A673 (cell line): ENCODE data around the gene GOSR2.

ENCODE experiments used
- CTCF ChIP-seq: fragments of 300-800, 200-600 bp; sonication (generic); conservative IDR thresholded peaks from 2 replicates; pipeline ENCODE4 v1.5.1; 2017; ENCODE audit warnings: low read depth, mild to moderate bottlenecking, antibody characterized with exemption, low read length, moderate library complexity, mixed read lengths
- EZH2 ChIP-seq: fragments of 200-600 bp; sonication (generic); IDR thresholded peaks from 2 replicates; pipeline ENCODE4 v1.6.1; 2017; ENCODE audit warnings: borderline replicate concordance, low read depth, mild to moderate bottlenecking, mixed read lengths, antibody characterized with exemption, low read length; ENCODE audit not compliant: poor library complexity, severe bottlenecking

- TF ChIP-seq CTCF (no peak), EZH2 (no peak)
Measured at GRCh38 chr17:46977348-46977747, 54.4 kb downstream of the GOSR2 start.
